Tibial nerve (tissue), 3 donors: ENCODE measurements around the gene AIFM1.

ENCODE experiments used
- POLR2A ChIP-seq, 2 donors: fragments of 450-650 bp; IDR thresholded peaks; one replicate each; pipeline ENCODE4 v1.6.1; 2017; ENCODE audit warnings: antibody characterized with exemption in 2 of 2, mild to moderate bottlenecking in 2 of 2, moderate library complexity in 2 of 2
- TF ChIP-seq, protein P1 (sequence below), 5 experiments: fragments of 200-600 bp in 3 of 5; fragments of 450-650 bp in 2 of 5; sonication (generic) in 3 of 5; IDR thresholded peaks; one replicate each; pipeline ENCODE4 v1.5.1; 2016 to 2019; ENCODE audit warnings: antibody characterized with exemption in 5 of 5, mild to moderate bottlenecking in 3 of 5, moderate library complexity in 2 of 5

DNA sequence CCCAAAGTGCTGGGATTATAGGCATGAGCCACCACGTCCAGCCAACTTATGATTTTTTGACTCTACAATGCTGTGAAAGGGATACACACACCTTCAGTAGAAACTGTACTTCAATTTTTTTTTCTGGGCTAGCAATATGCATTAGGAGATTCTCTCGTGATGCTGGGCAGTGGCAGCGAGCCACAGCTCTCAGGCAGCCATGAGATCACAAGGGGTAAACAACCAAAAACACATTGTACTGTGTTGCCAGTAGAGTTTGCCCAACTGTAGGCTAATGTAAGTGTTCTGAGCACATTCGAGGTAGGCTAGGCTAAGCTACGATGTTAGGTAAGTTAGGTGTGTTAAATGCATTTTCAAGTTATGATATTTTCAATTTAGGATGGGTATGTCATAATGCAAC, 31.8 kb upstream of the AIFM1 start:
- TF ChIP-seq, protein P1, sequence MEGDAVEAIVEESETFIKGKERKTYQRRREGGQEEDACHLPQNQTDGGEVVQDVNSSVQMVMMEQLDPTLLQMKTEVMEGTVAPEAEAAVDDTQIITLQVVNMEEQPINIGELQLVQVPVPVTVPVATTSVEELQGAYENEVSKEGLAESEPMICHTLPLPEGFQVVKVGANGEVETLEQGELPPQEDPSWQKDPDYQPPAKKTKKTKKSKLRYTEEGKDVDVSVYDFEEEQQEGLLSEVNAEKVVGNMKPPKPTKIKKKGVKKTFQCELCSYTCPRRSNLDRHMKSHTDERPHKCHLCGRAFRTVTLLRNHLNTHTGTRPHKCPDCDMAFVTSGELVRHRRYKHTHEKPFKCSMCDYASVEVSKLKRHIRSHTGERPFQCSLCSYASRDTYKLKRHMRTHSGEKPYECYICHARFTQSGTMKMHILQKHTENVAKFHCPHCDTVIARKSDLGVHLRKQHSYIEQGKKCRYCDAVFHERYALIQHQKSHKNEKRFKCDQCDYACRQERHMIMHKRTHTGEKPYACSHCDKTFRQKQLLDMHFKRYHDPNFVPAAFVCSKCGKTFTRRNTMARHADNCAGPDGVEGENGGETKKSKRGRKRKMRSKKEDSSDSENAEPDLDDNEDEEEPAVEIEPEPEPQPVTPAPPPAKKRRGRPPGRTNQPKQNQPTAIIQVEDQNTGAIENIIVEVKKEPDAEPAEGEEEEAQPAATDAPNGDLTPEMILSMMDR (IDR thresholded peaks at IDR 0.05): no peak
- TF ChIP-seq POLR2A (IDR thresholded peaks at IDR 0.05): no peak
